Activated CD8-positive, alpha-beta T cell treated with anti-CD3 and anti-CD28 coated beads for 36 hours (primary cell): ENCODE measurements around the gene PCSK5. TPM values are rescaled to one million over a fixed set of nuclear protein-coding genes. Genes with fewer than 3 reads are reported as not detected.
"Not testable (repeated sequence)": the region's sequence is repeated elsewhere in the genome, so short reads cannot be mapped to it uniquely, and the experiment has no call there.

ENCODE experiments used
- ATAC-seq: fragments of 200-7000 bp; cut with Tn5 transposase; one replicate; pipeline ENCODE4 v1.10.0; 2021; ENCODE audit warnings: mild to moderate bottlenecking, moderate library complexity
- CTCF ChIA-PET: fragments of 350-600 bp; sonication (Branson Sonifier 250); formaldehyde crosslinking; loops from one replicate; lab custom pipeline; 2021; ENCODE audit warnings: antibody characterized with exemption; lab: Charles Lee
- POLR2A ChIA-PET: fragments of 350-600 bp; sonication (Branson Sonifier 250); formaldehyde crosslinking; loops from one replicate; lab custom pipeline; 2021; ENCODE audit warnings: antibody characterized with exemption; lab: Charles Lee
- DNase-seq: peaks from one replicate; pipeline ENCODE4 v3.0.0-alpha.2; 2020
- H3K27ac Mint-ChIP-seq: one replicate; pipeline ENCODE4 v1.8.0; 2021; ENCODE audit warnings: mild to moderate bottlenecking, mixed read lengths
- H3K27me3 Mint-ChIP-seq: one replicate; pipeline ENCODE4 v1.8.0; 2021; ENCODE audit warnings: mixed read lengths
- H3K36me3 Mint-ChIP-seq: one replicate; pipeline ENCODE4 v1.8.0; 2021; ENCODE audit warnings: low read depth, mixed read lengths
- H3K4me1 Mint-ChIP-seq: one replicate; pipeline ENCODE4 v1.8.0; 2021; ENCODE audit warnings: low read depth, mixed read lengths
- H3K4me3 Mint-ChIP-seq: one replicate; pipeline ENCODE4 v1.8.0; 2021; ENCODE audit warnings: mild to moderate bottlenecking, moderate library complexity, mixed read lengths
- H3K9me3 Mint-ChIP-seq: one replicate; pipeline ENCODE4 v1.8.0; 2021; ENCODE audit warnings: mixed read lengths
- intact Hi-C: fragments of 100-400 bp; cut with micrococcal nuclease; formaldehyde crosslinking; loops from one replicate; pipeline ENCODE4 v1.10.0; 2022
- total RNA-seq, 2 experiments: library from RNA; stranded (reverse); gene quantifications; one replicate each; pipeline ENCODE4 v1.2.3, GENCODE V29; 2021
- TF ChIP-seq, protein P1 (sequence below): fragments of 200-600 bp; IDR thresholded peaks from one replicate; pipeline ENCODE4 v1.8.0; 2022; ENCODE audit warnings: antibody characterized with exemption, mild to moderate bottlenecking

PCSK5 gene
- total RNA-seq, 2 experiments from 2014 or later, result 4.7 to 5.2 TPM

DNA sequence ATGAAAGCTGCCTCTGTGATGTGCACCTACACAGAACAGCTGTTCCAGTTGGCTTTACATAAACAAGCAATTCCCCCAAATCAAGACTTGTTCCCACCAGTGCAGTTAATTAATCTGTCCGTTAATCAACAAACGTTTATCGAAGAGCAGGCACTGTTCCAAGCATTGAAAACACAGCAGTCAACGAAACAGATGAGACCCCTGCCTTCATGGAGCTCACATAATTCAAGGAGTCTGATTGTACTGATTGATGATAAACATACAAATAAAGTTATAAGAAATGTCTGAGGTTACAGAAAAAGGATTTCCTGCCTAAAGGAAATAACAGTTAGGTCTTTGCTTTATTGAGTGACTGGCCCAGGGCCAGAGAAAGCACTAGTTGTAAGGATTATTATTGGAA is 26.2 kb upstream of the PCSK5 start:
- Mint-ChIP-seq H3K36me3 (no peaks in the 10 kb centered on the region), H3K27me3 (no peaks in the 10 kb centered on the region), H3K4me1 (peaks cover 2% of the 10 kb centered on the region), H3K9me3 (no peaks in the 10 kb centered on the region), H3K27ac (no peak overlapping the region), H3K4me3 (no peak overlapping the region)
- ATAC-seq (no peak), DNase-seq (no peak)
- TF ChIP-seq, protein P1, sequence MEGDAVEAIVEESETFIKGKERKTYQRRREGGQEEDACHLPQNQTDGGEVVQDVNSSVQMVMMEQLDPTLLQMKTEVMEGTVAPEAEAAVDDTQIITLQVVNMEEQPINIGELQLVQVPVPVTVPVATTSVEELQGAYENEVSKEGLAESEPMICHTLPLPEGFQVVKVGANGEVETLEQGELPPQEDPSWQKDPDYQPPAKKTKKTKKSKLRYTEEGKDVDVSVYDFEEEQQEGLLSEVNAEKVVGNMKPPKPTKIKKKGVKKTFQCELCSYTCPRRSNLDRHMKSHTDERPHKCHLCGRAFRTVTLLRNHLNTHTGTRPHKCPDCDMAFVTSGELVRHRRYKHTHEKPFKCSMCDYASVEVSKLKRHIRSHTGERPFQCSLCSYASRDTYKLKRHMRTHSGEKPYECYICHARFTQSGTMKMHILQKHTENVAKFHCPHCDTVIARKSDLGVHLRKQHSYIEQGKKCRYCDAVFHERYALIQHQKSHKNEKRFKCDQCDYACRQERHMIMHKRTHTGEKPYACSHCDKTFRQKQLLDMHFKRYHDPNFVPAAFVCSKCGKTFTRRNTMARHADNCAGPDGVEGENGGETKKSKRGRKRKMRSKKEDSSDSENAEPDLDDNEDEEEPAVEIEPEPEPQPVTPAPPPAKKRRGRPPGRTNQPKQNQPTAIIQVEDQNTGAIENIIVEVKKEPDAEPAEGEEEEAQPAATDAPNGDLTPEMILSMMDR, result no peak
- ChIA-PET POLR2A (no interaction called here), CTCF (interaction anchor here (1.1 to 1.7 kb wide), 3 partner anchors 9 to 20 kb away, joined by 3 to 6 read pairs (median 3); no protein-coding TSS in a partner anchor)
- intact Hi-C loops, result loop anchor here (10.0 kb wide), 1 partner anchor 431 kb away; no protein-coding TSS in a partner anchor

DNA sequence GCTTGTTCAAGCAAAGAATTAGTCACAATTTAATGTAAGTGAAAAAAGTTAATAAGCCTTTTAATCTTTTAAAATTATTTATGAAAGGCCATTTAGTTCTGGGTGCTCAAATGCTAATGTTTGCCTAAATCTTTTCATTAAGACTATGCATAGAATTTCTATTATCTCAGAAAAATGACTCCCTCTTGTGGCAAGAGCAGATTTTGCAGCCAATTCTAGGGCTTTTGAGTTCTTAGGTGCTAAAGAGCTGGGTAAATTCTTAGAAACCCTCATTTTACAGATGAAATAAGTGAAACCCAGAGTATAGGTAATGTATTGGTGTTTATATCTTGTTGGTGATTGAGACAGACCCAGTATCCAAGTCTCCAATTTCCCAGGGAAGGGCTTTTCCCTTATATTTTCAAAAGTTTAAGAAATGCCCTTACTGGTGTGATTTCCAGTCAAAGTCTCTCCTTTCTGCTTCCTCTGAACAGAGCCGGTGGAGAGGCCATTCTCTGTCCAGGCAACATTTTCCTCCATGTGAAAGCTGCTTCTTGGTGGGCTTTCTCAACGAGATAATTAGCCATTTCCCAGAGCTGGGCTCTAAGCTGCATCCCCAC is 24.1 kb upstream of the PCSK5 start:
- H3K36me3 Mint-ChIP-seq, result no peaks in the 10 kb centered on the region
- ChIA-PET POLR2A (interaction anchor here (0.7 kb wide), 1 partner anchor 28 kb away, joined by 4 read pairs; no protein-coding TSS in a partner anchor), CTCF (interaction anchor here (0.6 to 2.8 kb wide), 23 partner anchors 8 to 579 kb away, joined by 3 to 34 read pairs (median 3); no protein-coding TSS in a partner anchor)
- H3K4me3 Mint-ChIP-seq, result no peak overlapping the region
- no peaks in the 10 kb centered on the region for H3K27me3 Mint-ChIP-seq
- no peak overlapping the region for H3K27ac Mint-ChIP-seq
- DNase-seq (peak; percentile 71), ATAC-seq (peak; percentile 30)
- TF ChIP-seq, protein P1, result peak; percentile 76
- H3K9me3 Mint-ChIP-seq, result no peaks in the 10 kb centered on the region
- intact Hi-C loops, result loop anchor here (10.0 kb wide), 1 partner anchor 428 kb away; no protein-coding TSS in a partner anchor
- H3K4me1 Mint-ChIP-seq, result peaks cover 18% of the 10 kb centered on the region

DNA sequence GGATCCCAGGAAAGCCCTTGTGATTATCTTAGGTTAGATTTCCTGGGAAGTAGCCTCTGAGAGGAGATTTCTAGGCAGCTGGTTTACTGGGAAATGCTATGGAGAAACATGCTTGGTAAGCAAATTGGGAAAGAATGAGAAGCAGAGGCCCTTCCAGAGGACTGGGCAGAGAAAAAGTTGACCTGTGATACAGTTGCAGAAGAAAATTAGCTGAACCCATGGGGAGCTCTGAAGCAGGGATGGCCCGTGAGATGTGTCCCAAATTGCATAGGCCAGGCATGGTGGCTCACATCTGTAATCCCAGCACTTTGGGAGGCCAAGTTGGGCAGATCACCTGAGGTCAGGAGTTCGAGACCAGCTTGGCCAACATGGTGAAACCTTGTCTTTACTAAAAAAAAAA is 21.9 kb upstream of the PCSK5 start:
- intact Hi-C loops, result loop anchor here (10.0 kb wide), 1 partner anchor 426 kb away; no protein-coding TSS in a partner anchor
- H3K4me3 Mint-ChIP-seq, H3K27me3 Mint-ChIP-seq, ATAC-seq, H3K27ac Mint-ChIP-seq, CTCF ChIA-PET, H3K9me3 Mint-ChIP-seq, DNase-seq, H3K36me3 Mint-ChIP-seq: not testable (repeated sequence)
- peaks cover 18% of the 10 kb centered on the region for H3K4me1 Mint-ChIP-seq
- POLR2A ChIA-PET, result interaction anchor here (0.6 kb wide), 1 partner anchor 241 kb away, joined by 3 read pairs; no protein-coding TSS in a partner anchor

DNA sequence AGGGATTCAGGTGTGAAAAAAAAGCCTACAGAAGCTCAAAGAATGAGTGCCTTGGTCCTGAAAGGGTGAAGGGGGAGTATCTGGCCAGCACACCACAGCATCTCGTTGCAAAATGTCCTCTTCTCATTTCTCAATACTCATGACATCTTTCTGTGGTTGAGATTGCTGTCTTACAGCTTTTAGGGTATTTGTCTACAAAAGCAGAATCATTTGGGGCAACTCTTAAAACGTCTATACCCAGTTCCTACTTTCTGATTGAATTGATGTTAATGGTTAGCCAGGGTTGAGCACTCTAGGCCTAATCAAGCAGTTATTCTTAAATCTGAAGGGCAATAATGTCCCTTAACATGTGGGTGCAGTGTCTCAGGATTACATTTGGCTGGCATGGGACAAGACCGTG is 21.2 kb upstream of the PCSK5 start:
- H3K27ac Mint-ChIP-seq, result no peak overlapping the region
- POLR2A ChIA-PET, result interaction anchor here (0.6 to 0.7 kb wide), 2 partner anchors 240 to 314 kb away, joined by 3 read pairs; no protein-coding TSS in a partner anchor

DNA sequence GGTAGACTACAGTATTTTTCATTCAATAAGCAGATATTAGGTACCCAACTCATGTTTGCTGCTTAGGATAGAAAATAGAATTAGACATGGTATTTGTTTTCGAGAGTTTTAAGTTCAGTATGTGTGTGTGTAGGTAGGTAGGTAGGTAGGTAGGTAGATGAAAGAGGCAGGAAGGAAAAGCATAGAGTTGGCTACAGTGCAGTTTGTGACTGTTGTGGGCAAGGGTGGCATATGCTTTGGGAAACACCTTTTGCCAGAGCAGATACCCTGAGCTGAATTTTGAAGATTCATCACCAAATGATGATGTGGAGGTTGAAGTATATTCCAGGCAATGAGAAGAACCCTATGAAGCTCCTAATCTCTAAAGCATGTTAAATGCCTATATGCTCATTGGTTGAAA is 20.0 kb upstream of the PCSK5 start:
- DNase-seq (no peak), ATAC-seq (no peak)
- Mint-ChIP-seq H3K27me3 (no peaks in the 10 kb centered on the region), H3K27ac (no peak overlapping the region), H3K36me3 (no peaks in the 10 kb centered on the region), H3K9me3 (no peaks in the 10 kb centered on the region), H3K4me3 (no peak overlapping the region), H3K4me1 (peaks cover 18% of the 10 kb centered on the region)
- TF ChIP-seq, protein P1, result no peak
- ChIA-PET CTCF (interaction anchor here (1.0 kb wide), 2 partner anchors 93 to 422 kb away, joined by 3 read pairs; no protein-coding TSS in a partner anchor), POLR2A (interaction anchor here (0.7 kb wide), 1 partner anchor 10 kb away, joined by 3 read pairs; no protein-coding TSS in a partner anchor)
- intact Hi-C loops, result no loop called here

More for the DNA sequence above, 21.2 kb upstream of the PCSK5 start:
- no peak overlapping the region for H3K4me3 Mint-ChIP-seq
- ATAC-seq, result no peak
- TF ChIP-seq, protein P1, result no peak
- H3K4me1 Mint-ChIP-seq, result peaks cover 18% of the 10 kb centered on the region
- CTCF ChIA-PET, result interaction anchor here (1.3 kb wide), 1 partner anchor 10 kb away, joined by 3 read pairs; no protein-coding TSS in a partner anchor
- intact Hi-C loops, result loop anchor here (10.0 kb wide), 1 partner anchor 426 kb away; no protein-coding TSS in a partner anchor
- DNase-seq, result no peak
- no peaks in the 10 kb centered on the region for H3K27me3 Mint-ChIP-seq
- no peaks in the 10 kb centered on the region for H3K36me3 Mint-ChIP-seq
- no peaks in the 10 kb centered on the region for H3K9me3 Mint-ChIP-seq
